Right atrium auricular region (tissue), 2 donors: ENCODE data around the gene PIK3AP1. TPM values are rescaled to one million over a fixed set of nuclear protein-coding genes. Genes with fewer than 3 reads are reported as not detected.

ENCODE experiments used
- DNase-seq: peaks from one replicate; pipeline ENCODE4 v3.0.0-alpha.2; 2019; ENCODE audit warnings: low spot score
- H3K27ac ChIP-seq, 2 donors: fragments of 200-600 bp; sonication (generic); 1 replicate in 1 of 2; 2 replicates in 1 of 2; pipeline ENCODE4 v1.5.1; 2016 to 2019
- H3K27me3 ChIP-seq, 2 donors: fragments of 200-600 bp; sonication (generic); one replicate each; pipeline versions ENCODE4 v1.5.1 to v1.6.0; 2017 to 2019
- H3K36me3 ChIP-seq: fragments of 200-600 bp; sonication (generic); one replicate; pipeline ENCODE4 v1.5.1; 2016
- H3K4me1 ChIP-seq, 2 donors: fragments of 200-600 bp; sonication (generic); one replicate each; pipeline versions ENCODE4 v1.5.1 to v1.6.0; 2017 to 2019
- H3K4me3 ChIP-seq, 2 donors: fragments of 200-600 bp; sonication (generic); 1 replicate in 1 of 2; 2 replicates in 1 of 2; pipeline ENCODE4 v1.5.1; 2017 to 2019; ENCODE audit warnings: mild to moderate bottlenecking in 1 of 2, moderate library complexity in 1 of 2
- H3K9me3 ChIP-seq, 2 donors: fragments of 200-600 bp; sonication (generic); one replicate each; pipeline ENCODE4 v1.5.1; 2019
- CTCF ChIP-seq, 2 donors: fragments of 200-600 bp; sonication (generic); IDR thresholded peaks; one replicate each; pipeline ENCODE4 v1.5.1; 2019; ENCODE audit warnings: antibody characterized with exemption in 2 of 2
- total RNA-seq, 2 donors: library from RNA; depleted of rRNA; stranded (reverse); fragments of >200 nt; gene quantifications; one replicate each; pipeline ENCODE4 v1.1.0, GENCODE V29; 2016

Gene PIK3AP1
- total RNA-seq, 2 donors from 2014 or later = 3.1 to 11.2 TPM

DNA sequence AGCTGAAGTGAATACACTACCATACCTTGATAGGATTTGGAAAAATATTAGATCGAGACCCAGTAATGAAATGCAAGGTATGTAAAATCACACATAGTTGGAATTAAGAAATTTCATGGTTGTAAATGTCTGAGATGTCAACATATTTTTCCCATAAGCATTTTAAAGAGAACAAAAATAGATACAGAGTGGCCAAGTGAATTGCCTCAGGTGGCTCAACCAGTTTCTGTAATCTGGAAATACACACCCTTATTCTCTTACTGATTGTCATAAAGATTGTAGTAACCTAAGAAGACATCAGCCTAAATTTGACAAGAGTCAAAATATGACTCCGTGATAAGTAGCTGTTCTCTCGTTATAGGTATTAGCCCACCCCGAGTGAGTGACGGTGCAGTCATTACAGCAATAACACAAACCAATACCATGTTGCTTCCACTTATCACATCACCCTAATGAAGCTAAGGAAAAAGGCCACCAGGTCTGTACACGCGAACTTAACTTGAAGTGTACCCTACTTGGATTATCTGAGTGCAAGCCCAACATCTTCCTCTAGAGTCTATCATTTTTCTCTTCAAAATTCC, 23.4 kb downstream of the PIK3AP1 start:
- no peaks in the 10 kb centered on the region for H3K27me3 ChIP-seq

GRCh38 chr10:96695975-96696634, 24.2 kb downstream of the PIK3AP1 start:
- H3K4me1 ChIP-seq = no peaks in the 10 kb centered on the region
- H3K27me3 ChIP-seq = no peaks in the 10 kb centered on the region
- TF ChIP-seq CTCF (IDR thresholded peaks at IDR 0.05) = no peak
- H3K4me3 ChIP-seq = no peak overlapping the region
- no peak overlapping the region for H3K27ac ChIP-seq
- no peaks in the 10 kb centered on the region for H3K36me3 ChIP-seq
- DNase-seq = no peak
- H3K9me3 ChIP-seq = no peaks in the 10 kb centered on the region

More for the DNA sequence above, 23.4 kb downstream of the PIK3AP1 start:
- Histone ChIP-seq H3K4me1 (no peaks in the 10 kb centered on the region), H3K36me3 (no peaks in the 10 kb centered on the region), H3K27ac (no peak overlapping the region), H3K9me3 (no peaks in the 10 kb centered on the region), H3K4me3 (no peak overlapping the region)
- no peak for TF ChIP-seq CTCF (IDR thresholded peaks at IDR 0.05)
- no peak for DNase-seq

- Histone ChIP-seq H3K4me3 (no peak overlapping the region), H3K27ac (no peak overlapping the region), H3K27me3 (no peaks in the 10 kb centered on the region), H3K36me3 (no peaks in the 10 kb centered on the region), H3K4me1 (no peaks in the 10 kb centered on the region), H3K9me3 (no peaks in the 10 kb centered on the region)
- DNase-seq = no peak
- no peak for TF ChIP-seq CTCF (IDR thresholded peaks at IDR 0.05)
Measured at GRCh38 chr10:96695366-96695765, 24.9 kb downstream of the PIK3AP1 start.

GRCh38 chr10:96693431-96693830, 26.9 kb downstream of the PIK3AP1 start:
- H3K27me3 ChIP-seq = no peaks in the 10 kb centered on the region
- no peaks in the 10 kb centered on the region for H3K4me1 ChIP-seq
- no peaks in the 10 kb centered on the region for H3K36me3 ChIP-seq
- TF ChIP-seq CTCF (IDR thresholded peaks at IDR 0.05) = no peak
- H3K4me3 ChIP-seq = no peak overlapping the region
- DNase-seq = no peak
- no peak overlapping the region for H3K27ac ChIP-seq
- no peaks in the 10 kb centered on the region for H3K9me3 ChIP-seq

DNA sequence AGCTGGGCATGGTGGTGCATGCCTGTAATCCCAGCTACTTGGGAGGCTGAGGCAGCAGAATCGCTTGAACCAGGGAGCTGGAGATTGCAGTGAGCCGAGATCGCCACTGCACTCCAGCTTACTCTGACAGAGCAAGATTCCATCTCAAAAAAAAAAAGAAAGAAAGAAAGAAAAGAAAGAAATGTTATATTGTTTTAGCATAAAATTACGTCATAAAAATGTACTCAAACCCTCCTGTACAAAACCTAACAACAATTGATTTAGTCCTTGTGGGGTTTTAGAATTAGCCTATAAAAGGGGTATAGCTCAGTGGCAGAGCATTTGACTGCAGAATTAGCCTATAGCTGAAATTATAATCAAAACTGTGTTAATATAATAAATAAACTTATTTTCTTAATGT, 27.9 kb downstream of the PIK3AP1 start:
- no peak overlapping the region for H3K4me3 ChIP-seq
- no peaks in the 10 kb centered on the region for H3K27me3 ChIP-seq
- no peaks in the 10 kb centered on the region for H3K9me3 ChIP-seq
- no peak for TF ChIP-seq CTCF (IDR thresholded peaks at IDR 0.05)
- no peak overlapping the region for H3K27ac ChIP-seq
- DNase-seq = no peak
- no peaks in the 10 kb centered on the region for H3K4me1 ChIP-seq
- no peaks in the 10 kb centered on the region for H3K36me3 ChIP-seq

GRCh38 chr10:96691761-96692160, 28.6 kb downstream of the PIK3AP1 start:
- no peak overlapping the region for H3K4me3 ChIP-seq
- no peaks in the 10 kb centered on the region for H3K4me1 ChIP-seq
- no peak for DNase-seq
- no peaks in the 10 kb centered on the region for H3K27me3 ChIP-seq
- no peaks in the 10 kb centered on the region for H3K36me3 ChIP-seq
- H3K9me3 ChIP-seq = no peaks in the 10 kb centered on the region
- no peak for TF ChIP-seq CTCF (IDR thresholded peaks at IDR 0.05)
- H3K27ac ChIP-seq = no peak overlapping the region
